Large intestine (tissue), 3 donors: ENCODE data around the gene DAB2. TPM values are rescaled to one million over a fixed set of nuclear protein-coding genes. Genes with fewer than 3 reads are reported as not detected.

Source experiments
- DNase-seq, 2 donors: peaks; one replicate each; pipeline versions ENCODE4 v3.0.0 to v3.0.0-alpha.2; 2013
- H3K27ac ChIP-seq: one replicate; pipeline ENCODE4 v1.5.1; 2013; ENCODE audit warnings: low read length
- H3K27me3 ChIP-seq: 2 replicates; pipeline ENCODE4 v1.6.1; 2013; ENCODE audit warnings: low read length; ENCODE audit not compliant: control insufficient read depth, insufficient read depth
- H3K36me3 ChIP-seq: 2 replicates; pipeline ENCODE4 v1.6.1; 2013; ENCODE audit warnings: low read length; ENCODE audit not compliant: control insufficient read depth, insufficient read depth
- H3K4me1 ChIP-seq: one replicate; pipeline ENCODE4 v1.6.1; 2013; ENCODE audit warnings: low read length; ENCODE audit not compliant: control insufficient read depth, insufficient read depth
- H3K4me3 ChIP-seq: one replicate; pipeline ENCODE4 v1.5.1; 2013; ENCODE audit warnings: low read length
- H3K9me3 ChIP-seq: one replicate; pipeline ENCODE4 v1.6.1; 2013; ENCODE audit warnings: mild to moderate bottlenecking, low read depth, low read length, moderate library complexity; ENCODE audit not compliant: control insufficient read depth
- WGBS: methylation state at CpG from one replicate; pipeline ENCODE4 v1.1.5; 2013; ENCODE audit warnings: low lambda C conversion rate; ENCODE audit not compliant: insufficient coverage; 5-methylcytosine and 5-hydroxymethylcytosine counted together
- polyA plus RNA-seq: library from polyadenylated mRNA; unstranded; fragments of 120-200 nt; gene quantifications from one replicate; pipeline ENCODE4 v1.2.1, GENCODE V29; 2013

DAB2 gene
- polyA plus RNA-seq, 1 donor = 178 TPM

- no peak for DNase-seq
- Histone ChIP-seq H3K9me3 (no peaks in the 10 kb centered on the region), H3K27me3 (no peaks in the 10 kb centered on the region), H3K36me3 (no peaks in the 10 kb centered on the region), H3K4me3 (no peak overlapping the region), H3K4me1 (peaks cover 13% of the 10 kb centered on the region), H3K27ac (peak overlapping the region; percentile 18)
- WGBS = 62% methylated on average over 2 of the region's 3 CpGs
These were observed 24.8 kb upstream of the DAB2 start for GRCh38 chr5:39449591-39449990.

GRCh38 chr5:39448506-39449128 is 23.8 kb upstream of the DAB2 start:
- Histone ChIP-seq H3K4me1 (peaks cover 13% of the 10 kb centered on the region), H3K36me3 (no peaks in the 10 kb centered on the region), H3K27me3 (no peaks in the 10 kb centered on the region), H3K4me3 (no peak overlapping the region), H3K9me3 (no peaks in the 10 kb centered on the region), H3K27ac (peak overlapping the region; percentile 81)
- WGBS = 95% methylated on average over 4 of the region's 13 CpGs
- DNase-seq = peak in 1 of 2 donors; percentile 68

GRCh38 chr5:39447968-39448367 is 23.2 kb upstream of the DAB2 start:
- Histone ChIP-seq H3K36me3 (no peaks in the 10 kb centered on the region), H3K9me3 (no peaks in the 10 kb centered on the region), H3K4me3 (peak overlapping the region; percentile 8), H3K4me1 (peaks cover 10% of the 10 kb centered on the region), H3K27ac (peak overlapping the region; percentile 81), H3K27me3 (no peaks in the 10 kb centered on the region)
- WGBS = 95% methylated on average over 3 of the region's 12 CpGs
- DNase-seq = peak; percentile 72 to 88

- Histone ChIP-seq H3K9me3 (no peaks in the 10 kb centered on the region), H3K27ac (peak overlapping the region; percentile 81), H3K4me3 (no peak overlapping the region), H3K27me3 (no peaks in the 10 kb centered on the region), H3K36me3 (no peaks in the 10 kb centered on the region), H3K4me1 (peaks cover 14% of the 10 kb centered on the region)
- no CpG with 5 or more reads among the region's 3 CpGs for WGBS
- DNase-seq = peak in 1 of 2 donors; percentile 43
These were observed 22.3 kb upstream of the DAB2 start for GRCh38 chr5:39447059-39447458.

- H3K4me1 ChIP-seq = peaks cover 14% of the 10 kb centered on the region
- no peak for DNase-seq
- no peaks in the 10 kb centered on the region for H3K9me3 ChIP-seq
- H3K36me3 ChIP-seq = no peaks in the 10 kb centered on the region
- peak overlapping the region; percentile 81 for H3K27ac ChIP-seq
- no CpG with 5 or more reads among the region's 3 CpGs for WGBS
- no peaks in the 10 kb centered on the region for H3K27me3 ChIP-seq
- no peak overlapping the region for H3K4me3 ChIP-seq
These were observed 21.5 kb upstream of the DAB2 start for GRCh38 chr5:39446231-39446630.

- Histone ChIP-seq H3K9me3 (no peaks in the 10 kb centered on the region), H3K27me3 (no peaks in the 10 kb centered on the region), H3K36me3 (no peaks in the 10 kb centered on the region), H3K27ac (no peak overlapping the region), H3K4me1 (peaks cover 10% of the 10 kb centered on the region), H3K4me3 (no peak overlapping the region)
- DNase-seq = no peak
- WGBS = 92% methylated on average over 2 of the region's 2 CpGs
These were observed 19.1 kb upstream of the DAB2 start for GRCh38 chr5:39443911-39444310.

- Histone ChIP-seq H3K27me3 (no peaks in the 10 kb centered on the region), H3K9me3 (no peaks in the 10 kb centered on the region), H3K27ac (peak overlapping the region; percentile 13), H3K4me3 (no peak overlapping the region), H3K4me1 (peaks cover 10% of the 10 kb centered on the region), H3K36me3 (no peaks in the 10 kb centered on the region)
- WGBS = 0% methylated on average over 1 of the region's 3 CpGs
- DNase-seq = peak in 1 of 2 donors; percentile 54
These were observed 18.2 kb upstream of the DAB2 start for GRCh38 chr5:39442991-39443390.

- H3K9me3 ChIP-seq = no peaks in the 10 kb centered on the region
- peaks cover 18% of the 10 kb centered on the region for H3K4me1 ChIP-seq
- WGBS = no CpG with 5 or more reads among the region's 2 CpGs
- H3K27me3 ChIP-seq = no peaks in the 10 kb centered on the region
- H3K4me3 ChIP-seq = no peak overlapping the region
- peak overlapping the region; percentile 13 for H3K27ac ChIP-seq
- DNase-seq = no peak
- H3K36me3 ChIP-seq = no peaks in the 10 kb centered on the region
These were observed 17.1 kb upstream of the DAB2 start for GRCh38 chr5:39441838-39442237.

- H3K9me3 ChIP-seq = no peaks in the 10 kb centered on the region
- H3K4me3 ChIP-seq = no peak overlapping the region
- no peak for DNase-seq
- H3K4me1 ChIP-seq = peaks cover 18% of the 10 kb centered on the region
- no peak overlapping the region for H3K27ac ChIP-seq
- no peaks in the 10 kb centered on the region for H3K27me3 ChIP-seq
- no CpG with 5 or more reads among the region's 2 CpGs for WGBS
- H3K36me3 ChIP-seq = no peaks in the 10 kb centered on the region
These were observed 16.3 kb upstream of the DAB2 start for GRCh38 chr5:39440958-39441624.

GRCh38 chr5:39440192-39440957 is 15.6 kb upstream of the DAB2 start:
- no peaks in the 10 kb centered on the region for H3K27me3 ChIP-seq
- peaks cover 18% of the 10 kb centered on the region for H3K4me1 ChIP-seq
- no peaks in the 10 kb centered on the region for H3K36me3 ChIP-seq
- no peak overlapping the region for H3K4me3 ChIP-seq
- WGBS = 100% methylated on average over 3 of the region's 3 CpGs
- no peak overlapping the region for H3K27ac ChIP-seq
- no peaks in the 10 kb centered on the region for H3K9me3 ChIP-seq
- DNase-seq = no peak
